COLO829 (cell line): ENCODE data around the gene SLC40A1.
A peak's percentile ranks its signal among the peaks of the same experiment; 100 is the strongest.

Experiments used
- DNase-seq: peaks from one replicate; pipeline ENCODE4 v3.0.0; 2012; ENCODE audit warnings: low spot score

Gene SLC40A1

DNA sequence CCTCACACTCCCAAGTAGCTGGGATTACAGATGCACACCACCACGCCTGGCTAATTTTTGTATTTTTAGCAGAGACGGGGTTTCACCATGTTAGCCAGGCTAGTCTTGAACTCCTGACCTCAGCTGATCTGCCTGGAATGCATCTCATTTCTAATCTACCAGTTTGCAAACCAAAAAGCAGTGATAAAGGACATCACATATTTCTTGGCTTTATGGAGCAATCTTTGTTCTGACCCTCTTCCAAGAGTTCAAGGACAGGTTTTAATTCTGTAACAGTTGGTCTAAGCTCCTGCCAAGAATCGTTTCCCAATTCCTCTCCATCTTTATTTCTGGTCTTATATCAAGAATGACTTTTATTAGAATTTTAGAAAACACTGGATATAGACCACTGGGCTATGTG lies 67.7 kb downstream of the SLC40A1 start:
- no peak for DNase-seq

DNA sequence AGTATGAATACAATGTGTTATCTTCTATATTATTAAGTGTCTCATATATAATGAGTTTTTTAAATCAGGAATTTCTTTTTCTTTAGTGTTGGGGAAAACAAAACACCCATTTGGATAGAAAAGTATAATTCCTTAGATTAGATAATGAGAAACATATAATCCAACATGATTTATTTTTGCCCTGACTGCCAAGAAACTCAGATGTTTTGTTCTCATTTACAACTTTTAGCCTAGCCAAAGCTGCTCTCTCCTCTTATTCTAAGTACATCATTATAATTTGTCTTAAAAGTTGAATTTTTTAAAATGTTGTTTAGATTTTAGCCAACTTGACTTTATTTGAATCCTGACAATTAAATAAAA lies 68.6 kb downstream of the SLC40A1 start:
- no peak for DNase-seq

GRCh38 chr2:189511210-189511959 lies 69.2 kb downstream of the SLC40A1 start:
- peak; percentile 40 for DNase-seq
